ENCODE results near the gene DHRS13.
"Not testable (repeated sequence)": the region's sequence is repeated elsewhere in the genome, so short reads cannot be mapped to it uniquely, and the experiment has no call there.

DHRS13 gene

GRCh38 chr17:28849281-28849680, 53.6 kb downstream of the DHRS13 start:
- no peaks in the 10 kb centered on the region for H3K36me3 Mint-ChIP-seq (ENCODE audit: low read depth)

GRCh38 chr17:28848667-28849066, 54.2 kb downstream of the DHRS13 start:
- H3K27me3 Mint-ChIP-seq (ENCODE audit: low read depth); H3K4me3 Mint-ChIP-seq; H3K4me1 Mint-ChIP-seq; H3K9me3 Mint-ChIP-seq; H3K27ac Mint-ChIP-seq; H3K36me3 Mint-ChIP-seq (ENCODE audit: low read depth): not testable (repeated sequence)

More at GRCh38 chr17:28849281-28849680, 53.6 kb downstream of the DHRS13 start:
- Mint-ChIP-seq H3K4me3 (no peak overlapping the region), H3K27me3 (ENCODE audit: low read depth) (no peaks in the 10 kb centered on the region), H3K9me3 (no peaks in the 10 kb centered on the region), H3K4me1 (no peaks in the 10 kb centered on the region), H3K27ac (no peak overlapping the region)
- no peak for TF ChIP-seq CTCF (IDR thresholded peaks at IDR 0.05; ENCODE audit: unreplicated experiment in 3 of 3)
